Measurements from ENCODE around the gene MICAL2.
A peak's percentile ranks its signal among the peaks of the same experiment; 100 is the strongest.

MICAL2 gene

GRCh38 chr11:12110201-12110713, at the start of gene MICAL2:
Gene MICAL2 (plus strand): TSS chr11:12110590. CDS start chr11:12162156, 51,566 bp downstream.
- peaks cover 42% of the 10 kb centered on the region for H3K4me1 Mint-ChIP-seq (ENCODE audit: low read depth)

DNA sequence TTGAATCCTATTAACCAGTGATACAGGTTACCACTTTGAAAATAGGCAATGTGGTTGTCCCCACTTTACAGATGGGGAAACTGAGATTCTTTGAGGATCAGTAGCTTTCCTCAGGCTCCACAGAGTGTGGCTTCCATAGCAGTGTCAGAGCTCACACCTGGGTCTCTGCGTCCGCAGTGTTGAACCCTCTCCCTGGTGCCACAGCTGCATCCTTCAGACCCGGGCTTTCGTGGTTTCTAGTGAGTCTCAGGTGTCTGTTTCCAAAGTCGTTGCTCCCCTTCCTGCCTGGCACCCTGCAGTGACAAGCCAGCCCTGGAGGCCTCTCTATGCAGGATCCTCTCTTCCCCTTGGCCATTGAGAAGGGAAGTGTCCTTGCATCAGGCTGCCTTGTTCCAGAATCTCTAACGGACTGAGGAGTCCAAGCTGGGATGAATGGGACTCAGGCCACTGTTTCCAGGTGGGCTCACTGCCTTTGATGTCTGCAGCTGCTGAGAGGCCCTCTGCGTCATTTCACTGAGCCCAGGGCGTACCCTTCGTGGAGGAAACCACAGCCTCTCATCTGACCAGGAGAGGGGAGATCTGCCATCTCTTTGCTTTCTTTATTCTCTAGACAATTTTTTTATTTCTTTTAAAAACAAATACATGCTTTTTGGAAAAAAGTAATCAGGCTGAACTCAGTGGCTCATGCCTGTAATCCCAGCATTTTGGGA, 48.4 kb upstream of the MICAL2 start:
- Mint-ChIP-seq H3K27me3 (no peaks in the 10 kb centered on the region), H3K36me3 (ENCODE audit: low read depth) (no peaks in the 10 kb centered on the region), H3K4me1 (ENCODE audit: low read depth) (peaks cover 3% of the 10 kb centered on the region), H3K4me3 (no peak overlapping the region), H3K9me3 (peaks cover 6% of the 10 kb centered on the region), H3K27ac (no peak overlapping the region)
- no peak for DNase-seq

More at GRCh38 chr11:12110201-12110713, at the start of gene MICAL2:
- H3K27me3 Mint-ChIP-seq = no peaks in the 10 kb centered on the region
- H3K27ac Mint-ChIP-seq = peak within 1 kb of the TSS; percentile 88
- peak within 1 kb of the TSS; percentile 79 for H3K4me3 Mint-ChIP-seq
- peak; percentile 92 for DNase-seq
- H3K9me3 Mint-ChIP-seq = no peaks in the 10 kb centered on the region
- H3K36me3 Mint-ChIP-seq (ENCODE audit: low read depth) = peaks cover 2% of the 10 kb centered on the region

- Mint-ChIP-seq H3K4me3 (no peak overlapping the region), H3K4me1 (ENCODE audit: low read depth) (peaks cover 3% of the 10 kb centered on the region), H3K27me3 (no peaks in the 10 kb centered on the region), H3K9me3 (no peaks in the 10 kb centered on the region), H3K36me3 (ENCODE audit: low read depth) (no peaks in the 10 kb centered on the region), H3K27ac (no peak overlapping the region)
- no peak for DNase-seq
These were observed 47.1 kb upstream of the MICAL2 start for GRCh38 chr11:12063251-12063650.

DNA sequence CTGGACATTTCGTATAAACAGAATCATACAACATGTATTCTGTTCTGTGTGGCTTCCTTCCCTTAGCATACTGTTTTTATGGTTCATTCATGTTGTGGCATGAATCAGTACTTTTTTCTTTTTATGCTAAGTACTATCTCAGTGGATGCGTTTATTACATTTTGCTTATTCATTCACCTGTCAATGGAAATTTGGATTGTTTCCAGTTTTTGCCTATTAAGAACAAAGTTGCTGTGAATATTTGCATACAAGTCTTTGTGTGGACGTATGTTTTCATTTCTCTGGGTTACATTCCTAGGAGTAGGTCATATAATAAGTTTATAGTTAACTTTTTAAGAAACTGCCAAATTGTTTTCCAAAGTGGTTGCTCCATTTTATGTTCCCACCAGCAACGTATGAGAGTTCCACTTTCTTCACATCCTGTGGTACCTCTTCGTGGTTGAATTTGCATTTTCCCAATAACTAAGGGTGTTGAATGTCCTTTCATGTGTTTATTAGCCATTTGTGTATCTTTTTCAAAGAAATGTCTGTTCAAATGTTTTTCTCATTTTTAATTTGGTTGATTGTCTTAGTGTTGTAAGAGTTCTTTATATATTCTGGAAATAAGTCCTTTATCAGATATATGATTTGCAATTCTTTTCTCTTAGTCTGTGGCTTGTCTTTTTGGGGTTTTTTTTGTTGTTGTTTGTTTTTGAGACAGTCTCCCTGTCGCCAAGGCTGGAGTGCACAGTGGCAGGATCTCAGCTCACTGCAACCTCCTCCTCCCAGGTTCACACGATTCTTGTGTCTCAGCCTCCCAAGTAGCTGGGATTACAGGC, 46.0 kb upstream of the MICAL2 start:
- Mint-ChIP-seq H3K27me3 (no peaks in the 10 kb centered on the region), H3K9me3 (no peaks in the 10 kb centered on the region), H3K4me1 (ENCODE audit: low read depth) (peaks cover 3% of the 10 kb centered on the region), H3K27ac (no peak overlapping the region), H3K36me3 (ENCODE audit: low read depth) (no peaks in the 10 kb centered on the region), H3K4me3 (no peak overlapping the region)
- no peak for DNase-seq

- no peaks in the 10 kb centered on the region for H3K36me3 Mint-ChIP-seq (ENCODE audit: low read depth)
- H3K27me3 Mint-ChIP-seq = no peaks in the 10 kb centered on the region
- H3K9me3 Mint-ChIP-seq = no peaks in the 10 kb centered on the region
- H3K4me1 Mint-ChIP-seq (ENCODE audit: low read depth) = peaks cover 3% of the 10 kb centered on the region
- no peak overlapping the region for H3K4me3 Mint-ChIP-seq
- DNase-seq = no peak
- H3K27ac Mint-ChIP-seq = no peak overlapping the region
These were observed 45.5 kb upstream of the MICAL2 start for GRCh38 chr11:12064954-12065280.

GRCh38 chr11:12066056-12066798, 44.2 kb upstream of the MICAL2 start:
- H3K4me3 Mint-ChIP-seq = no peak overlapping the region
- no peak for DNase-seq
- H3K27me3 Mint-ChIP-seq = no peaks in the 10 kb centered on the region
- H3K27ac Mint-ChIP-seq = no peak overlapping the region
- peaks cover 3% of the 10 kb centered on the region for H3K4me1 Mint-ChIP-seq (ENCODE audit: low read depth)
- H3K36me3 Mint-ChIP-seq (ENCODE audit: low read depth) = no peaks in the 10 kb centered on the region
- H3K9me3 Mint-ChIP-seq = no peaks in the 10 kb centered on the region

GRCh38 chr11:12066799-12067508, 43.4 kb upstream of the MICAL2 start:
- no peaks in the 10 kb centered on the region for H3K9me3 Mint-ChIP-seq
- H3K27ac Mint-ChIP-seq = no peak overlapping the region
- no peak for DNase-seq
- no peaks in the 10 kb centered on the region for H3K27me3 Mint-ChIP-seq
- no peak overlapping the region for H3K4me3 Mint-ChIP-seq
- H3K36me3 Mint-ChIP-seq (ENCODE audit: low read depth) = no peaks in the 10 kb centered on the region
- peaks cover 7% of the 10 kb centered on the region for H3K4me1 Mint-ChIP-seq (ENCODE audit: low read depth)

- Mint-ChIP-seq H3K4me3 (no peak overlapping the region), H3K4me1 (ENCODE audit: low read depth) (peaks cover 5% of the 10 kb centered on the region), H3K27me3 (no peaks in the 10 kb centered on the region), H3K36me3 (ENCODE audit: low read depth) (no peaks in the 10 kb centered on the region), H3K27ac (no peak overlapping the region), H3K9me3 (no peaks in the 10 kb centered on the region)
- no peak for DNase-seq
These were observed 42.5 kb upstream of the MICAL2 start for GRCh38 chr11:12067796-12068357.

- DNase-seq = no peak
- H3K27ac Mint-ChIP-seq = no peak overlapping the region
- no peaks in the 10 kb centered on the region for H3K27me3 Mint-ChIP-seq
- no peaks in the 10 kb centered on the region for H3K36me3 Mint-ChIP-seq (ENCODE audit: low read depth)
- no peaks in the 10 kb centered on the region for H3K9me3 Mint-ChIP-seq
- no peak overlapping the region for H3K4me3 Mint-ChIP-seq
- peaks cover 5% of the 10 kb centered on the region for H3K4me1 Mint-ChIP-seq (ENCODE audit: low read depth)
These were observed 41.2 kb upstream of the MICAL2 start for GRCh38 chr11:12069066-12069676.

DNA sequence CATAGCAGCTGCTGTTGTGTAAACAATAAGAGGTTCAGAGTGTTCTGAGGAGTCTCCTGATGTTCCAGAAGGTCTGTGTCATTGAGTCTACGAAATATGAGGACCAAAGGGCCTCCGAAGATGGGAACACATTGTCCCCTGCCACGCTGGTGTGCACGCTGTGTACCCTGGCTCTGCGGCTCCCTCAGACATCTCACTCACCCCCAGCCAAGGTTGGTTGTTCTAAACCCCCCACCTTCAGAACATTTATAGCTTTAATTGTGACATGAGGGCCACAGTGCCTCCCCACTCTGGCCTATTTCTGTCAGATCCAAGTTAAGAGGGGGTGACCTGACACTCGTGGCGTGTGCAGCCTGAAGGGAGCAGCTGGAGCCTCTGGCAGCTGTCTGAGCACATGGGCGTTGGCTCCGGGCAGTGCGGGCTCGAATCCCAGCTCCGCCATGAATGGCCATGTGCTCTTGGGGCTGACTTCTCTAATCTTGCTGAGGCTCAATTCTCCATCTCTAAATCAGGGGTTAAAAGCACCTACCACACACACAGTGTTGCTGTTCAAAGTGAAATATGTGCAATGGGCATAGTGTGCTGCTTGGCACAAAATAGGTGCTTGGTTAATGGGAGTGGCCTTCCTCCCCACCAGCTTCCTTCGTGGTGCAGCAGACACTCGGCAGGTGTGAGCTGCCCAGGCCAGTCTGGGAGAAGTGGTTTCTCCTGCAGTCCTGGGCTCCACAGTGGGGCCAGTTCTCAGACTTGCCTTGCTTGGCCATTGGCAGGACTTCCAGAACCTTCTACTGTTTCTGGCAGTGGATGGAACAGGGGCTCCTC, 39.7 kb upstream of the MICAL2 start:
- H3K36me3 Mint-ChIP-seq (ENCODE audit: low read depth) = no peaks in the 10 kb centered on the region
- H3K27ac Mint-ChIP-seq = no peak overlapping the region
- no peak for DNase-seq

DNA sequence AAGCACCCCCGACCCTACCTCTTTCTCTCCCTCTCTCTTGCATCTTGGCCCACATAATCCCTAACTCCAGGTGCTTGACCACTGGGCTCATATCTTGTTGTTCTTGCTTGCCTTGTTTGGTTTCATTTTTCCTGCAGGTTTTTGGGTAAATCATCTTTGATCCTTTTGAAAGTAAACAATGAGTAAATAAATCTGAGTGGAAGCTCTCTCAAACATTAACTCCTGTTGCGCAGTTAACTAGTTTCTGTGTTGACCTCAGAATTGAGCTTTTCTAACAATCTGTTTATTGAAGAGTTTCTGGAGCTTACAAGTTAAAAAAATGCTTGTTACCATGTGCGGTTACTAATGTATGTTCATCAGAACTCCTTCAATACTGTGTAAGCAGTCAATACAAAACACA, 38.8 kb upstream of the MICAL2 start:
- H3K4me3 Mint-ChIP-seq = no peak overlapping the region
- no peak for DNase-seq
- no peak overlapping the region for H3K27ac Mint-ChIP-seq
- peaks cover 4% of the 10 kb centered on the region for H3K4me1 Mint-ChIP-seq (ENCODE audit: low read depth)
- no peaks in the 10 kb centered on the region for H3K9me3 Mint-ChIP-seq
- H3K27me3 Mint-ChIP-seq = no peaks in the 10 kb centered on the region
- H3K36me3 Mint-ChIP-seq (ENCODE audit: low read depth) = no peaks in the 10 kb centered on the region

More for the DNA sequence above, 39.7 kb upstream of the MICAL2 start:
- Mint-ChIP-seq H3K27me3 (no peaks in the 10 kb centered on the region), H3K4me3 (no peak overlapping the region), H3K9me3 (no peaks in the 10 kb centered on the region), H3K4me1 (ENCODE audit: low read depth) (peaks cover 4% of the 10 kb centered on the region)

DNA sequence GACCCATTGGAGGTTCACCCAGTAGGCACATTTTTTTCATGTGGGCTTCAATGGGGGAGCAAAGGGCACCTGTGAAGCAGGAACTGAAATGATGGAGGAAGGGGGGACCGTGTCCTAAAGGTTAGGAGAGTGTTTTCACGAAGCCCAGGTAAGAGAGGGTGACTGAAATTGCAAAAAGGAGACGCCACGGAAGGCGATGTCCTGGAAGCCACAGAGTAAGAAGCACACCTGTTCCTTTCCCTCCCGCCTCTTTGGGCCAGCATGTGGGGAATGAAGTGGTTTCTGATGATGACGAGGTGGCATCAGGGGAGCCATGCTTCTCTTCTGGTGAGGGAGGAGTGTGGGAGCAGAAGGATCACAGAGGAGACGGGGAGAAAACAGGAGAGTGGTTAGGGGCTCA, 37.0 kb upstream of the MICAL2 start:
- H3K27ac Mint-ChIP-seq = no peak overlapping the region
- H3K9me3 Mint-ChIP-seq = no peaks in the 10 kb centered on the region
- H3K4me3 Mint-ChIP-seq = no peak overlapping the region

DNA sequence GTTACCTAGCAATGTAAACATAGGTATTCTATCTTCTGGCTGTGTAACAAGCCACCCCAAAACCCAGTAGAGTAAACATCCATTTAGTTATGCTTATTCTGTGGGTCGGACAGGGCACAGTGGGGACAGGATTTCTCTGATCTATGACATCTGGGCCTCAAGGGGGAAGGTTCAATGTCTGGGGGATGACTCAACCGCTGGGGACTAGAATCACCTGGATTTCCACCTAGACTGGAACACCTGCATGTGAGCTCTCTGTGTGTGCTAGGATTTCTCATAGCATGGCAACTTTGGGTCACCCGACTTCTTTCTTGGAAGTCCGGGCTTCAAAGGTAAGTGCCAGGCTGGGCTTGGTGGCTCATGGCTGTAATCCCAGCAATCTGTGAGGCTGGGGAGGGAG, 36.5 kb upstream of the MICAL2 start:
- Mint-ChIP-seq H3K9me3 (no peaks in the 10 kb centered on the region), H3K4me1 (ENCODE audit: low read depth) (peaks cover 4% of the 10 kb centered on the region), H3K27ac (no peak overlapping the region), H3K4me3 (no peak overlapping the region), H3K36me3 (ENCODE audit: low read depth) (no peaks in the 10 kb centered on the region), H3K27me3 (no peaks in the 10 kb centered on the region)
- no peak for DNase-seq

More for the DNA sequence above, 37.0 kb upstream of the MICAL2 start:
- H3K27me3 Mint-ChIP-seq = no peaks in the 10 kb centered on the region
- H3K36me3 Mint-ChIP-seq (ENCODE audit: low read depth) = no peaks in the 10 kb centered on the region
- DNase-seq = no peak
- peaks cover 4% of the 10 kb centered on the region for H3K4me1 Mint-ChIP-seq (ENCODE audit: low read depth)

Measured in activated T-cell treated with anti-CD3 and anti-CD28 coated beads, Interleukin-2, amount 50 U/mL, for 24 hours (primary cell).